Bladder microvascular endothelial cell (primary cell): Measurements from ENCODE around the gene FAM161A. TPM values are rescaled to one million over a fixed set of nuclear protein-coding genes. Genes with fewer than 3 reads are reported as not detected.

ENCODE experiments used
- total RNA-seq: library from RNA; depleted of rRNA; stranded (reverse); fragments of >200 nt; gene quantifications from 2 replicates; pipeline ENCODE4 v1.2.3, GENCODE V29; 2014

FAM161A gene
- 0.97 and 1.8 TPM in 2 replicates for total RNA-seq

GRCh38 chr2:61853847-61854563 lies at the start of gene FAM161A:
FAM161A (minus strand) TSS chr2:61854060; CDS start chr2:61854041, 19 bp downstream.

GRCh38 chr2:61888267-61889055 lies 34.6 kb upstream of the FAM161A start, which contains the start of gene CCT4:
CCT4 (minus strand) TSS chr2:61888656; CDS start chr2:61888507, 149 bp downstream.

Other genes with a start within 250 kb of the FAM161A start
- gene CCT4, start 34.6 kb upstream of the FAM161A start, total RNA-seq: 121 and 154 TPM in 2 replicates
- gene COMMD1, start 51.6 kb upstream of the FAM161A start, total RNA-seq: 27.8 and 29.5 TPM in 2 replicates